Neural cell (in vitro differentiated cells): ENCODE data around the gene ADGRB2. TPM values are rescaled to one million over a fixed set of nuclear protein-coding genes. Genes with fewer than 3 reads are reported as not detected.

Source experiments
- H2AFZ ChIP-seq: fragments of 200-600, 300-800 bp; sonication (generic), shearing (Covaris generic); 2 replicates; pipeline ENCODE4 v1.6.0; 2014; ENCODE audit warnings: low read depth, mild to moderate bottlenecking, antibody characterized with exemption, low read length, moderate library complexity
- H3F3A ChIP-seq: fragments of 200-600 bp; shearing (Covaris generic); 2 replicates; pipeline ENCODE4 v1.6.1; 2016; ENCODE audit warnings: mild to moderate bottlenecking, moderate library complexity, mixed read lengths, antibody characterized with exemption, low read length; ENCODE audit not compliant: insufficient read depth, poor library complexity, severe bottlenecking
- H3K27ac ChIP-seq: fragments of 200-600, 300-800 bp; sonication (generic), shearing (Covaris generic); 2 replicates; pipeline ENCODE4 v1.5.1; 2014; ENCODE audit warnings: mild to moderate bottlenecking, low read length, moderate library complexity
- H3K27me3 ChIP-seq: fragments of 300-800, 200-600 bp; sonication (generic), shearing (Covaris generic); 2 replicates; pipeline ENCODE4 v1.6.0; 2014; ENCODE audit warnings: mild to moderate bottlenecking, low read depth, low read length, moderate library complexity; ENCODE audit not compliant: insufficient read depth
- H3K36me3 ChIP-seq: fragments of 300-800, 200-600 bp; sonication (generic), shearing (Covaris generic); 2 replicates; pipeline ENCODE4 v1.5.1; 2014; ENCODE audit warnings: mild to moderate bottlenecking, antibody characterized with exemption, low read length, moderate library complexity; ENCODE audit not compliant: insufficient read depth
- H3K4me2 ChIP-seq: fragments of 300-800, 200-600 bp; sonication (generic), shearing (Covaris generic); 2 replicates; pipeline ENCODE4 v1.6.0; 2014; ENCODE audit warnings: mild to moderate bottlenecking, low read length
- H3K4me3 ChIP-seq: fragments of 300-800, 200-600 bp; sonication (generic), shearing (Covaris generic); 2 replicates; pipeline ENCODE4 v1.5.1; 2014; ENCODE audit warnings: mild to moderate bottlenecking, low read length, moderate library complexity
- H3K79me2 ChIP-seq: fragments of 200-600 bp; shearing (Covaris generic); replicated peaks from 2 replicates; pipeline ENCODE4 v1.6.0; 2014; ENCODE audit warnings: mild to moderate bottlenecking, low read length, moderate library complexity; ENCODE audit not compliant: insufficient read depth
- H3K9ac ChIP-seq: fragments of 300-800, 200-600 bp; sonication (generic), shearing (Covaris generic); 2 replicates; pipeline ENCODE4 v1.6.1; 2016; ENCODE audit warnings: mild to moderate bottlenecking, low read length, mixed read lengths
- H3K9me2 ChIP-seq: fragments of 200-600 bp; shearing (Covaris generic); 2 replicates; pipeline ENCODE4 v1.6.1; 2016; ENCODE audit warnings: mild to moderate bottlenecking, low read length, mixed read lengths; ENCODE audit not compliant: insufficient read depth
- H3K9me3 ChIP-seq: fragments of 200-600, 300-800 bp; sonication (generic), shearing (Covaris generic); 2 replicates; pipeline ENCODE4 v1.6.1; 2016; ENCODE audit warnings: mild to moderate bottlenecking, mixed run types, low read length, moderate library complexity, mixed read lengths
- H4K20me1 ChIP-seq: fragments of 200-600 bp; shearing (Covaris generic); 2 replicates; pipeline ENCODE4 v1.6.1; 2016; ENCODE audit warnings: mild to moderate bottlenecking, mixed run types; ENCODE audit not compliant: insufficient read depth
- CTCF ChIP-seq: fragments of 450-650 bp; IDR thresholded peaks from 2 replicates; pipeline ENCODE4 v1.5.1; 2014; ENCODE audit warnings: antibody characterized with exemption, mild to moderate bottlenecking, moderate library complexity; ENCODE audit not compliant: poor library complexity, severe bottlenecking
- EP300 ChIP-seq: fragments of 450-650 bp; conservative IDR thresholded peaks from 2 replicates; pipeline ENCODE4 v1.6.1; 2014; ENCODE audit warnings: antibody characterized with exemption, mild to moderate bottlenecking, moderate library complexity; ENCODE audit not compliant: poor library complexity, severe bottlenecking
- EZH2 ChIP-seq: fragments of 200-600, 300-800 bp; shearing (Covaris generic), sonication (generic); IDR thresholded peaks from 2 replicates; pipeline ENCODE4 v1.6.1; 2014; ENCODE audit warnings: antibody characterized with exemption, low read length, borderline replicate concordance, mild to moderate bottlenecking; ENCODE audit not compliant: insufficient read depth, poor library complexity, severe bottlenecking
- MXI1 ChIP-seq: fragments of 450-650 bp; conservative IDR thresholded peaks from 2 replicates; pipeline ENCODE4 v1.6.1; 2014; ENCODE audit warnings: antibody characterized with exemption, mild to moderate bottlenecking; ENCODE audit not compliant: poor library complexity, severe bottlenecking
- POLR2AphosphoS5 ChIP-seq: IDR thresholded peaks from 2 replicates; pipeline ENCODE4 v1.6.1; 2012
- RAD21 ChIP-seq: fragments of 450-650 bp; conservative IDR thresholded peaks from 2 replicates; pipeline ENCODE4 v1.6.1; 2014; ENCODE audit warnings: antibody characterized with exemption, mild to moderate bottlenecking, moderate library complexity
- REST ChIP-seq: IDR thresholded peaks from 2 replicates; pipeline ENCODE4 v1.6.1; 2012; ENCODE audit warnings: borderline replicate concordance
- SMC3 ChIP-seq: fragments of 450-650 bp; conservative IDR thresholded peaks from 2 replicates; pipeline ENCODE4 v1.6.1; 2014; ENCODE audit warnings: antibody characterized with exemption, mild to moderate bottlenecking, moderate library complexity; ENCODE audit not compliant: poor library complexity
- TAF1 ChIP-seq: IDR thresholded peaks from 2 replicates; pipeline ENCODE4 v1.6.1; 2012; ENCODE audit warnings: low read depth
- polyA plus RNA-seq: library from polyadenylated mRNA; depleted of rRNA; stranded (reverse); fragments of >200 nt; gene quantifications from 2 replicates; pipeline ENCODE4 v1.2.3, GENCODE V29; 2014

ADGRB2 gene
- polyA plus RNA-seq, 1 donor from 2014 or later = 45.0 TPM

DNA sequence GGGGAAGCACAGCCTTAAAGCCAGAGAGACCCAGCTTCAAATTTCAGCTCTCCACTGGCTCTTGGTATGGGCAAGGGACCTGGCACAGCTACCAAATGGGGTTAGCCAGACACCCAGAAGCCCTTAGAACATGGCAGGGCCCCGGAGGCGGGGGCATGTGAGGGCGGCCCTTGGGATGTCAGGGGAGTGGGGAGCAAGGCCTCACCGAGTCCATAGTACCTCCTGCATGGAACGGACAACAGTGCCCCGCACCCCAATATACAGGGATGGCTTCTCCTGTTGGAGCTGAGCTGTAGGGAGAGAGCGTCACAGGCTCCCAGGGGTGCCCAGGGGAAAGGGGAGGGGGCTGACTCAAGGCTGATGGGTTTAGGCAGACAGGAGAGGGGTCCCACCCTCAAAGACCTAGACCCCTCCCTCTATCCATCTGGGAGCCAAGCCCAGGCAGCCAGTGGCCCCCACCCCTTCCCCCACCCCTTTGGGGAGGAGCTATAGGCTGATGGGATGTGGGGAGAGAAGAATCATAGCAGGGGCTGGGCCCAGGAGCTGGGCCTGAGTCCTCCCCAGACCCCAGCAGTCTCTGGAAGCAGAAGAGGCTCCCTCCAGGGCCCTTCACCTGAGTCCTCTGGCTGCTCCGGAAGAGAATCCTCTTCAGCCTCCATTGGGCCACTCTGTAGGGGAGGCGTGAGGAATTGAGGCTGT is 35.2 kb upstream of the ADGRB2 start:
- Histone ChIP-seq H3K4me3 (no peak overlapping the region), H3K9me2 (no peaks in the 10 kb centered on the region), H3K36me3 (no peaks in the 10 kb centered on the region), H3K27me3 (no peaks in the 10 kb centered on the region), H3K9me3 (no peaks in the 10 kb centered on the region), H4K20me1 (no peaks in the 10 kb centered on the region), H3K27ac (no peak overlapping the region), H2AFZ (no peak overlapping the region), H3F3A (no peaks in the 10 kb centered on the region), H3K79me2 (no peaks in the 10 kb centered on the region), H3K4me2 (no peak overlapping the region), H3K9ac (no peak overlapping the region)
- TF ChIP-seq POLR2AphosphoS5 (no peak), TAF1 (no peak), CTCF (no peak), EP300 (no peak), EZH2 (no peak), MXI1 (no peak), RAD21 (no peak), SMC3 (no peak), REST (no peak)

DNA sequence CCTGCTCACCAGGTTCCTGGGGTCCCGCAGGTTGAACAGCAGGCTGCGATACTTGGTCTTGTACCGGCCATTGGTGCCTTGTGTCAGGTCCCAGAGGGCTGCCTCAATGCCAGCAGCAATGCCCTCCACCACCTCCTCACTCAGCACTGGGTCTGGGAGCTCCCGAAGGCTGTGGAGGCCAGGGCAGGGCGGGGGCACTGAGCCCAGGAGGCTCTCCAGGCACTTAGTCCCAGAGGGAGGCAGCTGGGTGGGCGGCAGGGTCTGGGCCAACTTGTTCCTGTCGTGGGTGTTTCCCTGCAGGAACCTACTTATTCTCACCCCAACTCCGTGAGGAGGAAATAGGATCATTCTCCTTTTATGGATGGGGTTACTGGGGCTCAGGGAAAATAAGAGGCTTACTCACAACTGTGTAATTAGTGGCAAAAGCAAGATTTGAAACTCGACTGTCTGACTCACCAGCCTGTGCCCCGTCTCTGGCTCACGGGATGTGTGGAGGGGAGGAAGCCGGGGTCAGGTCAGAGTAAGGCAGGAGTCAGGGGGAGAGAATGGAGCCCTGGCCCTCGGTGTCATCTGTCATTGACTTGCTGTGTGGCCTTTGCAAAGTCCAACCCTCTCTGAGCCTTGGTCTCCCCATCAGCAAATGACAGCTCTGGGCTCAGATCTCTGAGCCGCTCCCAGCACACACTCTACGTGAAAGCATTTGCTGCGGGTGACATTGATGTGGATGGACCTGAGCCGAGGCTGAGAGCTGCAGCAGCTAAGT is 34.5 kb upstream of the ADGRB2 start:
- Histone ChIP-seq H3K36me3 (no peaks in the 10 kb centered on the region), H2AFZ (no peak overlapping the region), H3F3A (no peaks in the 10 kb centered on the region), H3K9ac (no peak overlapping the region), H3K27ac (no peak overlapping the region), H3K4me2 (no peak overlapping the region), H3K9me2 (no peaks in the 10 kb centered on the region), H4K20me1 (no peaks in the 10 kb centered on the region), H3K9me3 (no peaks in the 10 kb centered on the region), H3K27me3 (no peaks in the 10 kb centered on the region), H3K4me3 (no peak overlapping the region), H3K79me2 (no peaks in the 10 kb centered on the region)
- TF ChIP-seq SMC3 (no peak), POLR2AphosphoS5 (no peak), RAD21 (no peak), CTCF (no peak), REST (no peak), EZH2 (no peak), TAF1 (no peak), EP300 (no peak)
